ENCODE results near the gene TEDC2.

TEDC2 gene

GRCh38 chr16:2489581-2489980 is 29.7 kb downstream of the TEDC2 start:
- Histone ChIP-seq H3F3A (ENCODE audit: insufficient read depth, low read length) (no peaks in the 10 kb centered on the region), H3K27me3 (replicated peaks; ENCODE audit: insufficient read depth, low read length) (no peaks in the 10 kb centered on the region), H2AFZ (ENCODE audit: low read length) (no peak overlapping the region), H4K20me1 (ENCODE audit: insufficient read depth, low read length) (no peaks in the 10 kb centered on the region), H3K4me1 (ENCODE audit: low read length) (no peaks in the 10 kb centered on the region), H3K36me3 (replicated peaks; ENCODE audit: insufficient read depth, low read length) (no peaks in the 10 kb centered on the region), H3K4me2 (ENCODE audit: low read depth, low read length) (no peak overlapping the region), H3K4me3 (ENCODE audit: low read length) (no peak overlapping the region), H3K9ac (ENCODE audit: low read length) (no peak overlapping the region), H3K27ac (ENCODE audit: low read length) (no peak overlapping the region), H3K79me2 (ENCODE audit: low read length) (0 out of 2 replicates have a peak, but pooled peaks cover 4% of the 10 kb centered on the region), H3K9me2 (replicated peaks; ENCODE audit: insufficient read depth, low read length) (no peaks in the 10 kb centered on the region), H3K9me3 (replicated peaks; ENCODE audit: insufficient read depth, low read length) (no peaks in the 10 kb centered on the region)
- no peak for DNase-seq
- no peak for TF ChIP-seq EZH2 (optimal IDR thresholded peaks at IDR 0.05; ENCODE audit: low read depth, low read length)

- no peak overlapping the region for H3K4me2 ChIP-seq (ENCODE audit: low read depth, low read length)
- H3K9me2 ChIP-seq (replicated peaks; ENCODE audit: insufficient read depth, low read length): no peaks in the 10 kb centered on the region
- H3K36me3 ChIP-seq (replicated peaks; ENCODE audit: insufficient read depth, low read length): no peaks in the 10 kb centered on the region
- no peak overlapping the region for H2AFZ ChIP-seq (ENCODE audit: low read length)
- H3K27ac ChIP-seq (ENCODE audit: low read length): no peak overlapping the region
- DNase-seq: no peak
- 0 out of 2 replicates have a peak, but pooled peaks cover 4% of the 10 kb centered on the region for H3K79me2 ChIP-seq (ENCODE audit: low read length)
- no peaks in the 10 kb centered on the region for H3F3A ChIP-seq (ENCODE audit: insufficient read depth, low read length)
- no peak overlapping the region for H3K4me3 ChIP-seq (ENCODE audit: low read length)
- H3K9ac ChIP-seq (ENCODE audit: low read length): no peak overlapping the region
- H4K20me1 ChIP-seq (ENCODE audit: insufficient read depth, low read length): no peaks in the 10 kb centered on the region
- H3K9me3 ChIP-seq (replicated peaks; ENCODE audit: insufficient read depth, low read length): no peaks in the 10 kb centered on the region
- TF ChIP-seq, protein P1, sequence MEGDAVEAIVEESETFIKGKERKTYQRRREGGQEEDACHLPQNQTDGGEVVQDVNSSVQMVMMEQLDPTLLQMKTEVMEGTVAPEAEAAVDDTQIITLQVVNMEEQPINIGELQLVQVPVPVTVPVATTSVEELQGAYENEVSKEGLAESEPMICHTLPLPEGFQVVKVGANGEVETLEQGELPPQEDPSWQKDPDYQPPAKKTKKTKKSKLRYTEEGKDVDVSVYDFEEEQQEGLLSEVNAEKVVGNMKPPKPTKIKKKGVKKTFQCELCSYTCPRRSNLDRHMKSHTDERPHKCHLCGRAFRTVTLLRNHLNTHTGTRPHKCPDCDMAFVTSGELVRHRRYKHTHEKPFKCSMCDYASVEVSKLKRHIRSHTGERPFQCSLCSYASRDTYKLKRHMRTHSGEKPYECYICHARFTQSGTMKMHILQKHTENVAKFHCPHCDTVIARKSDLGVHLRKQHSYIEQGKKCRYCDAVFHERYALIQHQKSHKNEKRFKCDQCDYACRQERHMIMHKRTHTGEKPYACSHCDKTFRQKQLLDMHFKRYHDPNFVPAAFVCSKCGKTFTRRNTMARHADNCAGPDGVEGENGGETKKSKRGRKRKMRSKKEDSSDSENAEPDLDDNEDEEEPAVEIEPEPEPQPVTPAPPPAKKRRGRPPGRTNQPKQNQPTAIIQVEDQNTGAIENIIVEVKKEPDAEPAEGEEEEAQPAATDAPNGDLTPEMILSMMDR (IDR thresholded peaks at IDR 0.05; ENCODE audit: low read length): no peak
- TF ChIP-seq EZH2 (optimal IDR thresholded peaks at IDR 0.05; ENCODE audit: low read depth, low read length) (no peak), EZH2phosphoT487 (IDR thresholded peaks at IDR 0.05; ENCODE audit: low read length) (no peak)
- H3K27me3 ChIP-seq (replicated peaks; ENCODE audit: insufficient read depth, low read length): no peaks in the 10 kb centered on the region
- no peaks in the 10 kb centered on the region for H3K4me1 ChIP-seq (ENCODE audit: low read length)
Observed at GRCh38 chr16:2490190-2491105, 30.5 kb downstream of the TEDC2 start.

GRCh38 chr16:2492292-2492691 is 32.4 kb downstream of the TEDC2 start:
- Histone ChIP-seq H3F3A (ENCODE audit: insufficient read depth, low read length) (no peaks in the 10 kb centered on the region), H3K36me3 (replicated peaks; ENCODE audit: insufficient read depth, low read length) (no peaks in the 10 kb centered on the region), H3K79me2 (ENCODE audit: low read length) (0 out of 2 replicates have a peak, but pooled peaks cover 4% of the 10 kb centered on the region), H3K27me3 (replicated peaks; ENCODE audit: insufficient read depth, low read length) (no peaks in the 10 kb centered on the region), H3K4me2 (ENCODE audit: low read depth, low read length) (no peak overlapping the region), H3K4me3 (ENCODE audit: low read length) (no peak overlapping the region), H3K9ac (ENCODE audit: low read length) (no peak overlapping the region), H2AFZ (ENCODE audit: low read length) (no peak overlapping the region), H3K4me1 (ENCODE audit: low read length) (no peaks in the 10 kb centered on the region), H3K9me3 (replicated peaks; ENCODE audit: insufficient read depth, low read length) (no peaks in the 10 kb centered on the region), H4K20me1 (ENCODE audit: insufficient read depth, low read length) (no peaks in the 10 kb centered on the region), H3K9me2 (replicated peaks; ENCODE audit: insufficient read depth, low read length) (no peaks in the 10 kb centered on the region), H3K27ac (ENCODE audit: low read length) (no peak overlapping the region)
- TF ChIP-seq, protein P1 (IDR thresholded peaks at IDR 0.05; ENCODE audit: low read length): no peak
- TF ChIP-seq EZH2 (optimal IDR thresholded peaks at IDR 0.05; ENCODE audit: low read depth, low read length): no peak
- no peak for TF ChIP-seq EZH2phosphoT487 (IDR thresholded peaks at IDR 0.05; ENCODE audit: low read length)
- DNase-seq: no peak

GRCh38 chr16:2493605-2494004 is 33.7 kb downstream of the TEDC2 start:
- no peaks in the 10 kb centered on the region for H3F3A ChIP-seq (ENCODE audit: insufficient read depth, low read length)
- H3K79me2 ChIP-seq (ENCODE audit: low read length): no peaks in the 10 kb centered on the region
- H3K4me1 ChIP-seq (ENCODE audit: low read length): no peaks in the 10 kb centered on the region
- no peak overlapping the region for H3K27ac ChIP-seq (ENCODE audit: low read length)
- H3K27me3 ChIP-seq (replicated peaks; ENCODE audit: insufficient read depth, low read length): no peaks in the 10 kb centered on the region
- no peaks in the 10 kb centered on the region for H3K9me2 ChIP-seq (replicated peaks; ENCODE audit: insufficient read depth, low read length)
- H3K4me3 ChIP-seq (ENCODE audit: low read length): no peak overlapping the region
- H3K9ac ChIP-seq (ENCODE audit: low read length): no peak overlapping the region
- DNase-seq: no peak
- no peaks in the 10 kb centered on the region for H3K36me3 ChIP-seq (replicated peaks; ENCODE audit: insufficient read depth, low read length)
- no peaks in the 10 kb centered on the region for H3K9me3 ChIP-seq (replicated peaks; ENCODE audit: insufficient read depth, low read length)
- no peak overlapping the region for H3K4me2 ChIP-seq (ENCODE audit: low read depth, low read length)
- TF ChIP-seq EZH2phosphoT487 (IDR thresholded peaks at IDR 0.05; ENCODE audit: low read length): no peak
- TF ChIP-seq, protein P1 (IDR thresholded peaks at IDR 0.05; ENCODE audit: low read length): no peak
- no peak for TF ChIP-seq EZH2 (optimal IDR thresholded peaks at IDR 0.05; ENCODE audit: low read depth, low read length)
- H2AFZ ChIP-seq (ENCODE audit: low read length): no peak overlapping the region
- H4K20me1 ChIP-seq (ENCODE audit: insufficient read depth, low read length): no peaks in the 10 kb centered on the region
